ENCODE data around the gene ULK1.

The ULK1 gene

GRCh38 chr12:131894313-131894860 is at the start of gene ULK1:
ULK1 (plus strand) TSS chr12:131894622; CDS start chr12:131895002, 380 bp downstream.
- in situ Hi-C loops (cut with MboI; ENCODE audit: low sequenced_read_pairs) = no loop called here

- in situ Hi-C loops (cut with MboI; ENCODE audit: low sequenced_read_pairs) = no loop called here
Observed at GRCh38 chr12:131844656-131845055, 49.8 kb upstream of the ULK1 start.

DNA sequence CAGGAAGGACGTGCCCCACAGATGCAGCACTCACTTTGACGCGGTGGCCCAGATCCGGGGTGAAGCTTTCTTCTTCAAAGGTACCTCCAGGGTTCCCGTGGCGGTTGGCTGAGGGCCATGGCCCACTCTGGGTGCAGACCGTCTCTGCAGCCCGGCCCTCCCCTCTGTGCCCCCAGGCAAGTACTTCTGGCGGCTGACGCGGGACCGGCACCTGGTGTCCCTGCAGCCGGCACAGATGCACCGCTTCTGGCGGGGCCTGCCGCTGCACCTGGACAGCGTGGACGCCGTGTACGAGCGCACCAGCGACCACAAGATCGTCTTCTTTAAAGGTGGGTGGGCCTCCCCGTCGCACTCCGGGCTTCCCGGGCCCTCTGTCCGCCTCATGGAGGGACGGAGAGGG is 49.3 kb upstream of the ULK1 start:
- in situ Hi-C loops (cut with MboI; ENCODE audit: low sequenced_read_pairs) = no loop called here

DNA sequence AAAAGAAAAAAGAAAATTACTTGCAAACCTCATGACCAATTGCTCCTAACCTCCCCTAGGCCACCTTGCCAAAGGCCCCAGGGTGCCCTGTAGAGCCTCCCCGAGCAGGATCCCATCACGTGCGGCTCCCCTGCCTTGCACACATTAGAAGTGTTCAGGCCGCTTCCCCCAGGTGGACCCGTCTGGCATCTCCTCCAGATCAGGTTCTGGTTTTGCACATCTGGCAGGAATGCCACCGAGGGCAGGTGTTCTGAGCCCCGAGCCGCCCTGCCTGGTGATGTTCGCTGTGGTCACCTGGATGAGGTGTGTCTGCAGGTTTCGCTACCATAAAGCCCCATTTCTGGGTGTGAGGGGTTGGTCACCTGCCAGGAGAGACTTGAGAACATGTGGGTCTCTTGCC is 47.0 kb upstream of the ULK1 start:
- in situ Hi-C loops (cut with MboI; ENCODE audit: low sequenced_read_pairs) = no loop called here

GRCh38 chr12:131848753-131849152 is 45.7 kb upstream of the ULK1 start:
- in situ Hi-C loops (cut with MboI; ENCODE audit: low sequenced_read_pairs) = no loop called here

GRCh38 chr12:131849700-131850553 is 44.5 kb upstream of the ULK1 start:
- in situ Hi-C loops (cut with MboI; ENCODE audit: low sequenced_read_pairs) = no loop called here

DNA sequence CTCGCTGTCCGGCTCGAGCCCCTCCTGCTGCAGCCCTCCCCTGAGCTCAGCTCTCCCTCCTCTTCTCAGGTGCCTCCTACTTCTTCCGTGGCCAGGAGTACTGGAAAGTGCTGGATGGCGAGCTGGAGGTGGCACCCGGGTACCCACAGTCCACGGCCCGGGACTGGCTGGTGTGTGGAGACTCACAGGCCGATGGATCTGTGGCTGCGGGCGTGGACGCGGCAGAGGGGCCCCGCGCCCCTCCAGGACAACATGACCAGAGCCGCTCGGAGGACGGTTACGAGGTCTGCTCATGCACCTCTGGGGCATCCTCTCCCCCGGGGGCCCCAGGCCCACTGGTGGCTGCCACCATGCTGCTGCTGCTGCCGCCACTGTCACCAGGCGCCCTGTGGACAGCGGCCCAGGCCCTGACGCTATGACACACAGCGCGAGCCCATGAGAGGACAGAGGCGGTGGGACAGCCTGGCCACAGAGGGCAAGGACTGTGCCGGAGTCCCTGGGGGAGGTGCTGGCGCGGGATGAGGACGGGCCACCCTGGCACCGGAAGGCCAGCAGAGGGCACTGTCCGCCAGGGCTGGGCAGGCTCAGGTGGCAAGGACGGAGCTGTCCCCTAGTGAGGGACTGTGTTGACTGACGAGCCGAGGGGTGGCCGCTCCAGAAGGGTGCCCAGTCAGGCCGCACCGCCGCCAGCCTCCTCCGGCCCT is 43.4 kb upstream of the ULK1 start:
- in situ Hi-C loops (cut with MboI; ENCODE audit: low sequenced_read_pairs) = no loop called here

DNA sequence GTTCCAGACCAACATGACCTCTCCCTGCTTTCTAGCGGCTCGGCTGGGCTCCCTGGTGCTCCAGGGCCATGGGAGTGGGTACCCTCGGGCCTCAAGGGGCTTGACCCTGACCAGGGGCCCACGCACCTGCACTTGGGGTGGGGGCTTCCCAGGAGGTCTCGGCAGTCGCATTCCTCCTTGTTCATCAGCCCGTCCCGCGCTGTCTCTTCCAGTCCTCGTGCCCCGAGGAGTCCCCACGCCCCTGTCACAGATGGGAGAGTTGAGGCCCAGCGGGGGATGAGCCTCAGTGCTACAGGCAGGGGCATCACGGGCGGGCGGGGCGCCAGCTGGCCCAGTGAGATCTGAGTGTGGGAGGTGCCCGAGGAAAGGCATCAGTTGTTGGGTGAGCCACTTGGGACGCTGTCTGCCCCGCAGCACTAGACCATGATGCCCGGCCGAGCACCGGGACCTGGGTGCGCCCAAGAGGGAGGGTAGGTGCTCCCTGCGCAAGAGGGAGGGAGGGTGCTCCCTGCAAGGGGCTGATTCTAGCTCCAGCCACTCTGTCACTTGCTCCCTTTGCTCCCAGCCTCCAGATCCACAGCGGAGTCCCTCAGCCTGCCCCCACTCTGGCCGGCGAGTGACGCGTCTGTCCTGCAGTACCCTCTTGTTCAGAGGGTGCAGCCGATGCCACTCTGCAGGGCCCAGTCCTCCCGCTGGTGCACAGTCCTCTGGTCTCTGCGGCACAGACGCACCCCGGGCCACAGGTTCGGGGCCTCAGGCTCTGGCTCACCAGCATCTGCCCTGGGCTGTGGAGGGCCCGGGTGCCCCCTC is 42.5 kb upstream of the ULK1 start:
- in situ Hi-C loops (cut with MboI; ENCODE audit: low sequenced_read_pairs) = no loop called here

DNA sequence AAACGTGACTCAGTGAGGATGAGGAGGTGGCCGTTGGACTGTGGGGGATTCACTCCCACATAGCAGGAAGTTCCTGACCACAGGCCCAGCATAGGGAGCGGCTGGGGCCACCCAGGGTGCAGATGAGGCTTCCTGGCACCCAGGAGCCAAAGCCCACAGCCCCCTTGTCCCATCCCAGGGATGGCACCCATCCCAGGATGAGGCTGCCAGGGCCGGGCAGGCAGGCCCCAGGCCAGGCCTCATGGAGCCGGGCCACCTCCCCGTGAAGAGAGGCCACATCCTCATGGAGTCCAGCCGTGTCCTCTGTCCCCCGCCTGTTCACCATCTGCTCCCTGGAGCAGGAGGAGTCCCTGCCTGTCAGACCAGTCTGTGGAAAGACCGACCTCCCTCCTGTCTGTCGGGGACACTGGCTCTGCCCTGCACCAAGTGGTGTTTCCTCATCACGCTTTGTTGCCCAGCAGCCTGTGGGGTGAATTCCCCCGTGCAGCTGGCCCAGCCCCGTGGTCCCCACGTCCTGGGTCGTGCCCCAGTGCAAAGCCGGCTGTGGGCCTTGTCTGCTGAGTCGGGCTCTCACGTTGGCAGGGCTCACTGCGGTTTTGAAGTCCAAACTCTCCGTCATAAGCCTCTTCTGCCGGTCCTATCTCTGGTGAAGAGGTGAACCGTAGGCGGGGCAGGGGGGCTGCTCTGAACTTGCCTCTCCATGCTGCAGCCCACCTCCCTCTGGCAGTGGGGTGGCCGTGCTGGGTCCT is 41.7 kb upstream of the ULK1 start:
- in situ Hi-C loops (cut with MboI; ENCODE audit: low sequenced_read_pairs) = no loop called here

GRCh38 chr12:131853832-131854797 is 40.3 kb upstream of the ULK1 start:
- in situ Hi-C loops (cut with MboI; ENCODE audit: low sequenced_read_pairs) = no loop called here

GRCh38 chr12:131854861-131855476 is 39.5 kb upstream of the ULK1 start:
- in situ Hi-C loops (cut with MboI; ENCODE audit: low sequenced_read_pairs) = no loop called here

- in situ Hi-C loops (cut with MboI; ENCODE audit: low sequenced_read_pairs) = no loop called here
Observed at GRCh38 chr12:131855521-131856142, 38.8 kb upstream of the ULK1 start.

GRCh38 chr12:131856366-131857097 is 37.9 kb upstream of the ULK1 start:
- in situ Hi-C loops (cut with MboI; ENCODE audit: low sequenced_read_pairs) = no loop called here

- in situ Hi-C loops (cut with MboI; ENCODE audit: low sequenced_read_pairs) = no loop called here
Observed at GRCh38 chr12:131857908-131858850, 36.2 kb upstream of the ULK1 start.

DNA sequence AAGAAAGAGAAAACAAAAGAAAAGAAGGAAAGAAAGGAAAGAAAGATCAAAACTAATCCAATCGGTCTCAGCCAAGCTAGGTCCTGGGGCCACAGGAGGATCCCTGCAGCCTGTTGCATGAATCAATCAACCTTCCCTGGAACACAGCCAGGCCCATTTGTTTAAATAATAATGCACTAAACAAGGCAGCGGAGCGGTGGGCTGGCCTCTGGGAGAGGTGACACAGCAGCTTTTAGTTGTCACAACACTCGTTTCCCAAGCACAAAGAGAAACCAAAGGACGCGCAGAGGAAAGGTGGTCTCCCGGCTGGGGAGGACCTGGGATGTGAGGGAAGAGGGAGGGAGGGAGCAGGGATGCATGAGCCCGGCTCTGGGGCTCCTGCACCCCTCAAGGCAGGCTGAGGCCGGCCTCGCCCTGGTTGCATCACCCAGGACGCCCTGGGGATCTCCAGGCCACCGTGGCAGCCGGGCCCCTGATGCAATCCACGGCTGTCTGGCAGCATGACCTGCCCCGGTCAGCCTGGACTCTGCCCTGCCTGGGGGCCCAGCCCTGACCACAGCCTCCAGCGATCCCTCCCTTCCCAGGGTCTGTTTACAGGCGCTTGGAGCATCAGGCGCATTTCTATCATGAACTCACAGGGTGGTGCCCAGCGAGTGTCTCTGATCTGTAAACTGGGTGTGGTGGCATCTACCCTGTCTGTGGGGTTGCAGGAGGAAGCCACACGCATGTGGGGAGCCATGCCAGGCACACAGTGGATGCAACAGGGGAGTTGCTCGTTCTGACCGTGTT is 33.8 kb upstream of the ULK1 start:
- in situ Hi-C loops (cut with MboI; ENCODE audit: low sequenced_read_pairs) = no loop called here
